DOHH2 (cell line): ENCODE results near the gene GOLIM4.

Experiments
- CTCF ChIP-seq: fragments of 200-600 bp; sonication (generic); IDR thresholded peaks from one replicate; pipeline ENCODE4 v1.5.1; 2014; ENCODE audit warnings: antibody characterized with exemption, mild to moderate bottlenecking, low read depth, low read length; ENCODE audit not compliant: poor library complexity, severe bottlenecking
- EZH2phosphoT487 ChIP-seq: fragments of 200-600 bp; sonication (generic); IDR thresholded peaks from 2 replicates; pipeline ENCODE4 v1.6.1; 2017; ENCODE audit warnings: borderline replicate concordance, mild to moderate bottlenecking, antibody characterized with exemption, low read length, moderate library complexity, mixed read lengths

GRCh38 chr3:168089179-168089771 is 6.4 kb downstream of the GOLIM4 start:
- TF ChIP-seq CTCF = no peak
- TF ChIP-seq EZH2phosphoT487 = no peak
